Gastroesophageal sphincter (tissue), 4 donors: ENCODE results near the gene PCGF3. TPM values are rescaled to one million over a fixed set of nuclear protein-coding genes. Genes with fewer than 3 reads are reported as not detected.
"Not testable (repeated sequence)": the region's sequence is repeated elsewhere in the genome, so short reads cannot be mapped to it uniquely, and the experiment has no call there.

ENCODE experiments used
- ATAC-seq: fragments of 150-250 bp; one replicate; pipeline ENCODE4 v1.9.1; 2016; ENCODE audit warnings: mild to moderate bottlenecking, moderate library complexity
- H3K27ac ChIP-seq, 4 donors: fragments of 200-600 bp; sonication (generic) in 3 of 4; 1 replicate in 3 of 4; 2 replicates in 1 of 4; pipeline ENCODE4 v1.5.1; 2016 to 2019
- H3K27me3 ChIP-seq: fragments of 200-600 bp; sonication (generic); one replicate; pipeline ENCODE4 v1.5.1; 2019
- H3K36me3 ChIP-seq, 2 donors: fragments of 200-600 bp; sonication (generic); one replicate each; pipeline ENCODE4 v1.5.1; 2019; ENCODE audit warnings: control low read depth in 1 of 2
- H3K4me1 ChIP-seq, 3 donors: fragments of 200-600 bp; sonication (generic); 1 replicate in 2 of 3; 2 replicates in 1 of 3; pipeline ENCODE4 v1.5.1; 2016 to 2019; ENCODE audit warnings: control low read depth in 2 of 3
- H3K4me3 ChIP-seq, 2 donors: fragments of 200-600 bp; sonication (generic); one replicate each; pipeline ENCODE4 v1.5.1; 2019; ENCODE audit warnings: mild to moderate bottlenecking in 1 of 2, moderate library complexity in 1 of 2
- H3K9me3 ChIP-seq, 3 donors: fragments of 200-600 bp; sonication (generic); one replicate each; pipeline ENCODE4 v1.5.1; 2017 to 2019; ENCODE audit warnings: control low read depth in 2 of 3
- CTCF ChIP-seq, 4 experiments: fragments of 200-600 bp in 2 of 4; fragments of 450-650 bp in 2 of 4; sonication (generic) in 1 of 4; IDR thresholded peaks; one replicate each; pipeline ENCODE4 v1.5.1; 2017 to 2019; ENCODE audit warnings: antibody characterized with exemption in 4 of 4, mild to moderate bottlenecking in 2 of 4, moderate library complexity in 2 of 4
- EP300 ChIP-seq: sonication (generic); formaldehyde crosslinking; IDR thresholded peaks from one replicate; pipeline ENCODE4 v1.6.1; 2017; ENCODE audit warnings: antibody characterized with exemption, mild to moderate bottlenecking
- POLR2A ChIP-seq, 2 donors: fragments of 450-650 bp; IDR thresholded peaks; one replicate each; pipeline ENCODE4 v1.6.1; 2017; ENCODE audit warnings: antibody characterized with exemption in 2 of 2, mild to moderate bottlenecking in 2 of 2, moderate library complexity in 1 of 2
- POLR2AphosphoS5 ChIP-seq: sonication (generic); formaldehyde crosslinking; IDR thresholded peaks from one replicate; pipeline ENCODE4 v1.6.1; 2017; ENCODE audit warnings: antibody characterized with exemption
- WGBS, 2 donors: methylation state at CpG; one replicate each; pipeline ENCODE4 v1.1.5; 2018; ENCODE audit warnings: low coverage in 1 of 2; 5-methylcytosine and 5-hydroxymethylcytosine counted together
- total RNA-seq, 4 donors: library from RNA; depleted of rRNA; stranded (reverse); fragments of >200 nt; gene quantifications; one replicate each; pipeline ENCODE4 v1.1.0, GENCODE V29; 2016

PCGF3 gene
- total RNA-seq, 4 donors from 2014 or later, result 24.4 to 46.5 (median 40.7) TPM

- H3K4me1 ChIP-seq, result peaks cover 0 to 18% (median 8%) of the 10 kb centered on the region in 3 donors
- H3K4me3 ChIP-seq, result no peak overlapping the region
- TF ChIP-seq POLR2AphosphoS5, result no peak
- TF ChIP-seq POLR2A (IDR thresholded peaks at IDR 0.05), result no peak
- TF ChIP-seq EP300, result no peak
- no peak for TF ChIP-seq CTCF (IDR thresholded peaks at IDR 0.05)
- no peak overlapping the region for H3K27ac ChIP-seq
- no peaks in the 10 kb centered on the region for H3K9me3 ChIP-seq
- no peak for ATAC-seq
- no CpG with 5 or more reads among the region's 12 CpGs for WGBS, 2 donors
- peaks cover 0 to 2% of the 10 kb centered on the region in 2 donors for H3K36me3 ChIP-seq
- peaks cover 48% of the 10 kb centered on the region for H3K27me3 ChIP-seq
Measured at GRCh38 chr4:665381-665750, 40.3 kb upstream of the PCGF3 start.

GRCh38 chr4:665751-666435 lies 39.7 kb upstream of the PCGF3 start:
- no CpG with 5 or more reads among the region's 22 CpGs for WGBS, 2 donors
- Histone ChIP-seq H3K4me3 (no peak overlapping the region), H3K36me3 (peaks cover 0 to 7% of the 10 kb centered on the region in 2 donors), H3K9me3 (no peaks in the 10 kb centered on the region), H3K4me1 (peaks cover 0 to 18% (median 8%) of the 10 kb centered on the region in 3 donors), H3K27ac (no peak overlapping the region), H3K27me3 (peaks cover 48% of the 10 kb centered on the region)
- TF ChIP-seq POLR2A (IDR thresholded peaks at IDR 0.05) (no peak), CTCF (IDR thresholded peaks at IDR 0.05) (no peak), EP300 (no peak), POLR2AphosphoS5 (no peak)
- ATAC-seq, result no peak

GRCh38 chr4:666436-666810 lies 39.2 kb upstream of the PCGF3 start:
- WGBS, 2 donors, result no CpG with 5 or more reads among the region's 22 CpGs
- Histone ChIP-seq H3K4me1 (peaks cover 0 to 18% (median 8%) of the 10 kb centered on the region in 3 donors), H3K9me3 (no peaks in the 10 kb centered on the region), H3K27me3 (peaks cover 48% of the 10 kb centered on the region), H3K36me3 (peaks cover 0 to 13% of the 10 kb centered on the region in 2 donors), H3K4me3 (no peak overlapping the region), H3K27ac (no peak overlapping the region)
- no peak for TF ChIP-seq POLR2A (IDR thresholded peaks at IDR 0.05)
- no peak for TF ChIP-seq POLR2AphosphoS5
- no peak for TF ChIP-seq EP300
- no peak for ATAC-seq

- WGBS, 2 donors, result no CpG with 5 or more reads among the region's 28 CpGs
- ATAC-seq, result no peak
- peaks cover 0 to 18% of the 10 kb centered on the region in 2 donors for H3K36me3 ChIP-seq
Measured at GRCh38 chr4:666822-667544, 38.6 kb upstream of the PCGF3 start.

DNA sequence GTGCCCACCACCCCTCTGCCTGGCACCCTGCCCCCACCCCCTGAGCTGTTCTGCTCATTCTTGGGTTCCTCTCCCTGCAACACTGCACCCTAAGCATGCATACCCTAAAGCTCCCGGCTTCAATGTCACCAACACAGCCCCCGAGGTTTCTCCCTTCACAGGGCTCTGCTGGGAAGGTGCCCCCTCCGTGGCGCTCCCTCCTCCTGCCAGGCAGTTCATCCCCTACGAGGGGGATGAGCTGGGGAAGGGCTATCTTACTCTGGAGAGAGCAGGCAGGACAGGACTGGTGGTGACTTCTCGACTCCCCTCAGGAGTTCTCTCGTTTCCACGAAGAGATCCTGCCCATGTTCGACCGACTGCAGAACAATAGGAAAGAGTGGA lies 38.1 kb upstream of the PCGF3 start:
- Histone ChIP-seq H3K9me3 (no peaks in the 10 kb centered on the region), H3K27ac (no peak overlapping the region), H3K36me3 (peaks cover 0 to 24% of the 10 kb centered on the region in 2 donors), H3K4me1 (peaks cover 0 to 18% (median 8%) of the 10 kb centered on the region in 3 donors), H3K4me3 (no peak overlapping the region), H3K27me3 (peaks cover 45% of the 10 kb centered on the region)
- no peak for TF ChIP-seq POLR2AphosphoS5
- no peak for TF ChIP-seq CTCF (IDR thresholded peaks at IDR 0.05)
- no peak for TF ChIP-seq POLR2A (IDR thresholded peaks at IDR 0.05)
- no peak for TF ChIP-seq EP300
- WGBS, 2 donors, result 60 to 67% methylated on average over 1 to 3 of the region's 10 CpGs
- no peak for ATAC-seq

More at GRCh38 chr4:666822-667544, 38.6 kb upstream of the PCGF3 start:
- no peak for TF ChIP-seq POLR2A (IDR thresholded peaks at IDR 0.05)
- Histone ChIP-seq H3K4me3 (no peak overlapping the region), H3K9me3 (no peaks in the 10 kb centered on the region), H3K27ac (no peak overlapping the region), H3K27me3 (peaks cover 48% of the 10 kb centered on the region), H3K4me1 (peaks cover 0 to 18% (median 8%) of the 10 kb centered on the region in 3 donors)

- 94 to 100% methylated on average over 1 to 6 of the region's 6 CpGs for WGBS, 2 donors
- Histone ChIP-seq H3K27me3 (peaks cover 39% of the 10 kb centered on the region), H3K36me3 (peaks cover 0 to 30% of the 10 kb centered on the region in 2 donors), H3K4me1 (peaks cover 0 to 20% (median 9%) of the 10 kb centered on the region in 3 donors)
- not testable (repeated sequence) for H3K27ac ChIP-seq, H3K9me3 ChIP-seq, H3K4me3 ChIP-seq, ATAC-seq
Measured at GRCh38 chr4:668219-668618, 37.4 kb upstream of the PCGF3 start.

DNA sequence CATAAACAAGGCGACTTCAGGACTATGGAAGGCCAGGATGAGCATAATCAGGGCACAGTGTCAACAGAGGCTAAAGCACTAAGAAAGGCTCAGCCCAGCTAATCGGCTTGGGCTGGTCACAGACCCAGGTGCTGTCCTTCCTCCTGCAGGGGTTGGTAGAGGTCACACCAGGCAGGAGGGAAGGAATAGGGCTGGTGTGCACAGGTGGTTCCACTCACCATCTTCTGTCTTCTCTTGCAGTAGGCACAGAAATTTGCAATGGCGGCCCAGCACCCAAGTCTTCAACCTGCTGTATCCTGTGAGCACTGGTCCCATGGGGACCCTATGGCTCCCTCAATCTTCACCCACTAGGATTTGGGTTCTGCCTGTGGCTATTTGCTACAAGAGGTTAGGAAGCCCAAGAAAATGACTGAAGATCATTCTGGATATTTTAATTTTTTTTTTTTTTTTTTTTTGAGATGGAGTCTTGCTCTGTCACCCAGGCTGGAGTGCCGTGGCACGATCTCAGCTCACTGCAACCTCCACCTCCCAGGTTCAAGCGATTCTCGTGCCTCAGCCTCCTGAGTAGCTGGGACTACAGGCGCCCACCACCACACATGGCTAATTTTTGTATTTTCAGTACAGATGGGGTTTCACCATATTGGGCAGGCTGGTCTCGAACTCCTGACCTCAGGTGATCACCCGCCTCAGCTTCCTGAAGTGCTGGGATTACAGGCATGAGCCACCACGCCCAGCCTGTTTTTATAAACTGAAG lies 35.6 kb upstream of the PCGF3 start:
- H3K9me3 ChIP-seq, ATAC-seq, H3K27ac ChIP-seq, H3K4me3 ChIP-seq: not testable (repeated sequence)
- 85% methylated on average over 4 to 5 of the region's 11 CpGs for WGBS, 2 donors
- Histone ChIP-seq H3K27me3 (peaks cover 21% of the 10 kb centered on the region), H3K4me1 (peaks cover 0 to 15% (median 8%) of the 10 kb centered on the region in 3 donors), H3K36me3 (peaks cover 0 to 30% of the 10 kb centered on the region in 2 donors)
